ENCODE measurements around the gene GPR15LG.

- no peak for TF ChIP-seq POLR2A (IDR thresholded peaks at IDR 0.05; ENCODE audit: low read depth, low read length)
- TF ChIP-seq TAF1 (IDR thresholded peaks at IDR 0.05; ENCODE audit: borderline replicate concordance, low read depth, low read length) = no peak
- no peak for TF ChIP-seq POLR2AphosphoS5 (IDR thresholded peaks at IDR 0.05; ENCODE audit: low read depth, low read length)
These were observed 56.8 kb downstream of the GPR15LG start for GRCh38 chr10:84230359-84230758.

Measured in GM12892 (cell line).